Measurements from ENCODE around the gene CST8. TPM values are rescaled to one million over a fixed set of nuclear protein-coding genes. Genes with fewer than 3 reads are reported as not detected.

CST8 gene, protein sequence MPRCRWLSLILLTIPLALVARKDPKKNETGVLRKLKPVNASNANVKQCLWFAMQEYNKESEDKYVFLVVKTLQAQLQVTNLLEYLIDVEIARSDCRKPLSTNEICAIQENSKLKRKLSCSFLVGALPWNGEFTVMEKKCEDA
- total RNA-seq (2014; rRNA removed; shearing (Covaris generic)) (not detected in 2 replicates), total RNA-seq (2022) (not detected in 2 replicates), Bru-seq, nascent RNA (not detected), BruChase-seq, experiment 1, labeled RNA remaining after a 6-hour chase (not detected), BruChase-seq, experiment 2, labeled RNA remaining after a 2-hour chase (not detected)
- long read RNA-seq: 0 reads

DNA sequence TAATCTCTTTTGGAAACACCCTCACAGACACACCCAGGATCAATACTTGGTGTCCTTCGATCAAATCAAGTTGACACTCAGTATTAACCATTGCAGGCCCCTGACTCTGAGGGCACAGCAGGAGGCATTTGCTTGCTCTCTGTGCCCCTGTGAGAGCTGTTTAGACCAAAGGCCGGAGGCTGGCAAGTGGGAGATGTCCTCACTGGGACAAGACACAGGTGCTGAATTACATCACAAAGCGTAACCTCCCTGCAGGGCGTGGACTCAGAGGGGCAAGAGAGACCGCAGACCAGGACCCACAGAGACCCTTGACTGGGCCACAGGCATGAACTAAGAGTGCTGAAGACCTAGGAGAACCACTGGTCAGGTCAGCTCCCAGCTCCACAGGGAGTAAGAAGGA lies at the start of gene CST8:
Gene CST8 (plus strand): TSS at position 301 of the 400 bp plus-strand sequence. CDS start 551 bp downstream, outside the sequence.
- Histone ChIP-seq H3K27ac (ENCODE audit: low read depth, low read length, poor library complexity, severe bottlenecking) (no peak within 1 kb of the TSS), H3K36me3 (ENCODE audit: insufficient read depth, low read length) (no peaks in the 10 kb centered on the region), H3K4me2 (ENCODE audit: low read length) (no peak within 1 kb of the TSS), H3K9me2 (ENCODE audit: insufficient read depth, low read length) (no peaks in the 10 kb centered on the region), H2AFZ (ENCODE audit: low read length) (no peak within 1 kb of the TSS), H4K20me1 (ENCODE audit: insufficient read depth, low read length) (no peaks in the 10 kb centered on the region), H3K79me2 (ENCODE audit: insufficient read depth, low read depth, low read length) (no peaks in the 10 kb centered on the region), H3K4me1 (ENCODE audit: insufficient read depth, low read length, poor library complexity, severe bottlenecking) (no peaks in the 10 kb centered on the region), H3K4me3 (ENCODE audit: low read depth, low read length, poor library complexity, severe bottlenecking) (no peak within 1 kb of the TSS), H3K9me3 (ENCODE audit: low read length) (no peaks in the 10 kb centered on the region)
- intact Hi-C loops (cut with micrococcal nuclease; ENCODE audit: unreplicated experiment): no loop called here
- no TSS peak for BruUV-seq (replicated peaks)
- TF ChIP-seq, protein P1, sequence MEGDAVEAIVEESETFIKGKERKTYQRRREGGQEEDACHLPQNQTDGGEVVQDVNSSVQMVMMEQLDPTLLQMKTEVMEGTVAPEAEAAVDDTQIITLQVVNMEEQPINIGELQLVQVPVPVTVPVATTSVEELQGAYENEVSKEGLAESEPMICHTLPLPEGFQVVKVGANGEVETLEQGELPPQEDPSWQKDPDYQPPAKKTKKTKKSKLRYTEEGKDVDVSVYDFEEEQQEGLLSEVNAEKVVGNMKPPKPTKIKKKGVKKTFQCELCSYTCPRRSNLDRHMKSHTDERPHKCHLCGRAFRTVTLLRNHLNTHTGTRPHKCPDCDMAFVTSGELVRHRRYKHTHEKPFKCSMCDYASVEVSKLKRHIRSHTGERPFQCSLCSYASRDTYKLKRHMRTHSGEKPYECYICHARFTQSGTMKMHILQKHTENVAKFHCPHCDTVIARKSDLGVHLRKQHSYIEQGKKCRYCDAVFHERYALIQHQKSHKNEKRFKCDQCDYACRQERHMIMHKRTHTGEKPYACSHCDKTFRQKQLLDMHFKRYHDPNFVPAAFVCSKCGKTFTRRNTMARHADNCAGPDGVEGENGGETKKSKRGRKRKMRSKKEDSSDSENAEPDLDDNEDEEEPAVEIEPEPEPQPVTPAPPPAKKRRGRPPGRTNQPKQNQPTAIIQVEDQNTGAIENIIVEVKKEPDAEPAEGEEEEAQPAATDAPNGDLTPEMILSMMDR (conservative IDR thresholded peaks at IDR 0.05; ENCODE audit: low read length): no peak
- TF ChIP-seq EZH2phosphoT487 (IDR thresholded peaks at IDR 0.05; ENCODE audit: borderline replicate concordance, low read depth, low read length): no peak
- ChIA-PET POLR2A (no interaction called here), CTCF (ENCODE audit: unreplicated experiment) (no interaction called here)
- DNase-seq (ENCODE audit: low spot score): no peak

- intact Hi-C loops (cut with micrococcal nuclease; ENCODE audit: unreplicated experiment): loop anchor here (1.0 kb wide), 1 partner anchor 164 kb away; no protein-coding TSS in a partner anchor
- TF ChIP-seq, protein P1 (conservative IDR thresholded peaks at IDR 0.05; ENCODE audit: low read length): peak; percentile 87
- TF ChIP-seq EZH2phosphoT487 (IDR thresholded peaks at IDR 0.05; ENCODE audit: borderline replicate concordance, low read depth, low read length): no peak
- ChIA-PET CTCF (ENCODE audit: unreplicated experiment) (no interaction called here), POLR2A (interaction anchor here (0.6 kb wide), 1 partner anchor 65 kb away, joined by 3 read pairs; no protein-coding TSS in a partner anchor)
- no peak overlapping the region for H3K4me2 ChIP-seq (ENCODE audit: low read length)
- no peaks in the 10 kb centered on the region for H3K9me3 ChIP-seq (ENCODE audit: low read length)
- no peaks in the 10 kb centered on the region for H3K9me2 ChIP-seq (ENCODE audit: insufficient read depth, low read length)
- H3K27ac ChIP-seq (ENCODE audit: low read depth, low read length, poor library complexity, severe bottlenecking): no peak overlapping the region
- no peaks in the 10 kb centered on the region for H3K36me3 ChIP-seq (ENCODE audit: insufficient read depth, low read length)
- H3K4me3 ChIP-seq (ENCODE audit: low read depth, low read length, poor library complexity, severe bottlenecking): no peak overlapping the region
- no peaks in the 10 kb centered on the region for H3K79me2 ChIP-seq (ENCODE audit: insufficient read depth, low read depth, low read length)
- no TSS peak for BruUV-seq (replicated peaks)
- H2AFZ ChIP-seq (ENCODE audit: low read length): no peak overlapping the region
- H3K4me1 ChIP-seq (ENCODE audit: insufficient read depth, low read length, poor library complexity, severe bottlenecking): no peaks in the 10 kb centered on the region
- DNase-seq (ENCODE audit: low spot score): peak; percentile 74
- no peaks in the 10 kb centered on the region for H4K20me1 ChIP-seq (ENCODE audit: insufficient read depth, low read length)
These were observed 49.0 kb upstream of the CST8 start for GRCh38 chr20:23441850-23442313.

DNA sequence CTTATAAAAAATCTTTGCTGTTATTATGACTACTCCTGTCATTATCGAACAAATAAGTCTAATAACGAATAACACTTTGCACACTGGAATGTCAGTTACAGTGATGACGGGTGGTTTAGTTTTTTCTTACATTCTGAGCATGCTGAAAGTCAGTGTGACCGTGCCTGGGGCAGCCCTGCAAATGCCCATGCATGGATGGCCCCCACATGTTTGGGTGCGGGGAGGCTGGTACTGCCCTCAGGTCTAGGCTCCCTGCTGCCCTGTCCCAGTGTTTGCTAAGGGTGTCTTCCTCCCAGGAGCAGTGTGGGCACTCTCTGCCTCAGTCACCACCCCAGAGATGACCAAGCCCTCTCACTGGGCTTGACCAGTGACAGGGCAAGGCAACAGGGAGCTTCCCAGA lies 48.5 kb upstream of the CST8 start:
- intact Hi-C loops (cut with micrococcal nuclease; ENCODE audit: unreplicated experiment): loop anchor here (1.0 kb wide), 1 partner anchor 164 kb away; no protein-coding TSS in a partner anchor
- CTCF ChIA-PET (ENCODE audit: unreplicated experiment): no interaction called here
- Histone ChIP-seq H3K27ac (ENCODE audit: low read depth, low read length, poor library complexity, severe bottlenecking) (no peak overlapping the region), H3K4me3 (ENCODE audit: low read depth, low read length, poor library complexity, severe bottlenecking) (no peak overlapping the region), H2AFZ (ENCODE audit: low read length) (no peak overlapping the region), H4K20me1 (ENCODE audit: insufficient read depth, low read length) (no peaks in the 10 kb centered on the region), H3K9me3 (ENCODE audit: low read length) (no peaks in the 10 kb centered on the region), H3K4me1 (ENCODE audit: insufficient read depth, low read length, poor library complexity, severe bottlenecking) (no peaks in the 10 kb centered on the region), H3K36me3 (ENCODE audit: insufficient read depth, low read length) (no peaks in the 10 kb centered on the region), H3K4me2 (ENCODE audit: low read length) (no peak overlapping the region), H3K79me2 (ENCODE audit: insufficient read depth, low read depth, low read length) (no peaks in the 10 kb centered on the region), H3K9me2 (ENCODE audit: insufficient read depth, low read length) (no peaks in the 10 kb centered on the region)
- TF ChIP-seq, protein P1 (conservative IDR thresholded peaks at IDR 0.05; ENCODE audit: low read length): no peak
- TF ChIP-seq EZH2phosphoT487 (IDR thresholded peaks at IDR 0.05; ENCODE audit: borderline replicate concordance, low read depth, low read length): no peak
- POLR2A ChIA-PET: interaction anchor here (1.0 kb wide), 1 partner anchor 161 kb away, joined by 3 read pairs; no protein-coding TSS in a partner anchor
- no peak for DNase-seq (ENCODE audit: low spot score)
- no TSS peak for BruUV-seq (replicated peaks)
